Amniotic epithelial cell (primary cell): Measurements from ENCODE around the gene CPM.

Experiments
- DNase-seq: peaks from one replicate; pipeline ENCODE4 v3.0.0-alpha.2; 2010; ENCODE audit warnings: low read depth

Gene CPM

DNA sequence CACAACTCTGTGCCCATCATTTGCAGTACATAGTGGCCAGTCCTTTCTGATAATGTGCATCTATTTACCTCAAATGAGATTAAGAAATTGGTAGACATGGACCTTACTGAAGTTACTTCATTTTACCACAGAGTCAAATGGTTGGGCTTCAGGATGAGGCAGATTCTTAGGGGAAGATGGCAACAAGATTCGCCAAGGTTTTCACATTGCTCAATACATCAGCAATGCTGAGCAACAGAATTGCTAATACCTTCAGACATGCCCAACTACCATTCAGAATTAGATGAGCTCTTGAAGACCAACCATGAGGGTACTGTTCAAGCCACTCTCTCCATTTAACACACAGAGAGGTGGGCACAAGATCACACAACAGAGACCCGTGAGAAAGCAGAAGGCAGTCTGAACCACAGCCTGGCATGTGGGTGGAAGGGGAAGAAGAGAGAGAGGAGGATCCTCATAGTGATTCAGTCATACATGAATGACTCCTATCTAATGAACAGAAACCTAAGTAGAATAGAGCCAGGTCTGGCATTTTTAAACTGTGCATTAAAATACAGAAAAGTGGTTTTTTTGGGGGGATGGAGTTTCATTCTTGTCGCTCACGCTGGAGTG lies 28.5 kb downstream of the CPM start:
- peak; percentile 46 for DNase-seq

DNA sequence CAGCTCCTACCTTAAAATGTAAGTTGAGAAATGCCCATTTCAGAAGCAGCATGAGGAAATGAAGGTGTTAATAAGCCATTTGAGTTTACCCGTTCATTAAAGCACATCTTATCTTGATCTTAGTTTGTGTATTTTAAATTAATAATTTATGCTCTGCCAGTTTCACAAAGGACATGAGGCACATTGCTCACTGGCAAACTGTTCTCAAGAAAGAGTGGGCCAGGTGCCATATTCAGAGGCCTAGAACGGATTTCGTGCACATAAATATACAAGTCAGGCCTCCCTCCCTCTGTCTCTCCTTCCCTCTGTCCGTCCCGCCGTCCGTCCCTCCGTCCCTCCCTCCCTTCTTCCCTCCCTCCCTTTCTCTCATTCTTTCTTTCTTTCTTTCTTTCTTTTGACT lies 29.5 kb downstream of the CPM start:
- no peak for DNase-seq

DNA sequence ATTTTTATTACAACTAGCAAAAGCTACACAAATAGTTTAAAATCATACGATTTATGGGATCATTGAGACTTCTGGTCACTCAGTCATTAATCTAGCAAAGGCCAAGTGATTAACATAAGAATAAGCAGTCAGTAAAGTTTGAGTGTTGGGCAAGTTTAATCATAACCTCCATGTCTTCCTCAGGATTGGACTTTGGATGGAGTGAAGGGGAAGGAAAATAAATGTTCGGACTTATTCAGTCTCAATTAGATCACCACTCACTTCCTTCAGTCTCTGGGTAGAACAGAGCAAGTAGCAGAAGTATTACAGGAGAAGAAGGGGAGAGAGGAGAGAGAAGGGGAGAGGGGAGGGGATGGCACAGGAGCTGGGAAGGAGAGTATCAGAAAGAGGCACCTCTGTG lies 31.4 kb downstream of the CPM start:
- DNase-seq: no peak

DNA sequence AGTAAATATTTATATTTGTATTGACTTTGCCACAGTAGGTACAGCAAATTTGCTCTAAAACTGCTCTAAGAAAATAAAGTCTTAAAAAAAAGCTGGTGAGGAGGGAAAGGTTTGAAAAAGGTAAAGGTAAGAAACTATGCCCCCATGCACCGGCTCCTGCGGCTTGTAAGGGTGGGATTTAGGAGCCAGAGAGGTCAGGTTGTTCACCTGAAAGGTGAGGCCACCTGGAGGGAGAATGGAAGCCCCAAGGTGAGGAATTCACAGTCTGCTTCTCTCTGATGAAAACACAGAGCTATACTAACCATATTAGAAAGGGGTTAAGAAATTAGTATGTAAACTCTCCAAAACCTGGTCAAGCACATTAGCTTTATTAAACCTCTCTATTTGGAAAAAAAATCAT lies 31.8 kb downstream of the CPM start:
- DNase-seq: no peak

DNA sequence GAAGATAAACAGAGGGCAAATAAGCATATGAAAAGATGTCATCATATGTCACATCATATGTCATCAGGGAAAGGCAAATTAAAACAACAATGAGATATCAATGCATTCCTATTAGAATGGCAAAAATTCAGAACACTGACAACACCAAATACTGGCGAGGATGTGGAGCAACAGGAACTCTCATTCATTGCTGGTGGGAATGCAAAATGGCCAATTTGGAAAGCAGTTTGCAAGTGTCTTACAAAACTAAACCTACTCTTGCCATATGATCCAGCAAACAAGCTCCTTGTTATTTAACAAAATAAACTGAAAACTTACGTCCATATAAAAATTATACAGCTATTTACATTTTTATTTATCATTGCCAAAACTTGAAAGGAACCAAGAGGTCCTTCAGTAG lies 32.7 kb downstream of the CPM start:
- DNase-seq: no peak

DNA sequence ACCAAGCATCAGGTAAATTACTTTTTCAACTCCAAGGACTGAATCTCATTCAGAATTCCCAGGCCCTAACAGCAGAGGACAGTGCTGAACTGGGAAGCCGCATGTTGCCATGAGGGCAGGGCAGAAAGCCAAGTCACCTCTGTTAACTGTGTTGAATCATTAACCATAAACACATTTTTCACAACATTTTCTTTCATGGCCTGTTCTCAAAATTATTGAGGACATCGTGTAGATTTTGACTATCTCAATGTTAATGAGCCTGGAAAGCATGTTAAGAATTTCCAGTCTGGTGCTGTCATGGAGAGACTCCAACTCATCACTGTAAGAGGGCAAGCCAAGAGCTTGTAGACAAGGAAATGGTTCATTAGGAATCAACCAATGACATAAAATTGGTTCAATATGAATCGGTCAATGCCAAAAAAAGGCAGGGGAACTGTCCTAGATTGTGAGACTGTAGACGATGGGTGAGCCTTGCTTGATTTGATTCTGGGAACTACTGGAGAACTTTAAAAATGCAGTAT lies 33.7 kb downstream of the CPM start:
- DNase-seq: peak; percentile 90

DNA sequence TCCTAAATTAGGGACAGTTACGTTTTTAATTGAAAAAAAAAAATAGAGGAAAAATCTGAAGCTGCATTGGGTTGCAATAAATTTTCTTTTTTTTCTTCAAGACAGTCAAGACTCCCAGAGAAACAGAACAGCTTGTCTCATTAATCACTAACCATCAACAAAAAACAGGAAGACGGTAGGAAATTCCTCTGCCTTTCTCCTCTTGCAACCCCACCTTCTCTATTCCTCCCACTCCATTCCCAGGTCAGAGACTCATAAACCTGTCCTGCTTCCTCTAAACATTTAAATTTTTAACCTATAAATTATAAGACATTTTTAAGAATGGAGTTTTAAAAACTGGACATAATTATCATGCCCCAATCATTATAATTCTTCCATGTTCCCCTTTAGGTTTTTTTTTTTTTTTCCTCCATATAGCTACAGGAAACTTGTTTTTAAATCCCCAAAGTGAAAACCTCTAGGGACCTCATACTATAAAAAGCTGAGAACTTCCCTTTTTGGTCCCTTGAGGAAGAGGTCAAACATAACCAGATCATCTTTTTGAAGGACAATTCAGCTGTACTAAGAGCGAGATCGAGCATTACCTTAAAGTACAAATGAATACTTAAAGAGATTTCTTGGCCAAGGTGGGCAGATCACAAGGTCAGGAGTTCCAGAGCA lies 36.0 kb downstream of the CPM start:
- DNase-seq: peak; percentile 67

DNA sequence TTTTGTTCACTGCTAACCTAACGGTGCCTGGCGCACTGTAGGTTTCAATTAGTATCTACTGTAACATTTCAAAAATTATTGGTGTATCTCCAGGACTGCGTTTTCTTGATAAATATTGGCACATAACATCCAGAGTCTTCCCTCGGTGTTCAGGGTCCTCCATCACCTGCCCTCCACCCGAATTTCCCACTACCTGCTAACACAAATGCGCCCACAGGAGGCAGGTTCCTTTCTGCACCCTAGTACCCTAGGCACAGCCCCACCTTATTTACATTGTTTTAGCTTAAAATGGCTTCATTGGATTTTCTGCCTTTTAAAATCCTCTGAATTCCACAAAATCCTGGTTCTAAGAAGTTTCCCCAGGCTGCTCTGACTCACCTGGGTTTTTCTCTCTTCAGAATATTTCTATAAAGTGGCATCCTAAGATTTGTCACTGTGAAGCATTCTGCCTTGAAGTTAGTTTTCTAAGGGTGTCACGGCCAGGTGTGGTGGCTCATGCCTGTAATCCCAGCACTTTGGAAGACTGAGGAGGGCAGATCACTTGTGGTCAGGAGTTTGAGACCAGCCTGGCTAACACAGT lies 38.6 kb downstream of the CPM start:
- DNase-seq: no peak

DNA sequence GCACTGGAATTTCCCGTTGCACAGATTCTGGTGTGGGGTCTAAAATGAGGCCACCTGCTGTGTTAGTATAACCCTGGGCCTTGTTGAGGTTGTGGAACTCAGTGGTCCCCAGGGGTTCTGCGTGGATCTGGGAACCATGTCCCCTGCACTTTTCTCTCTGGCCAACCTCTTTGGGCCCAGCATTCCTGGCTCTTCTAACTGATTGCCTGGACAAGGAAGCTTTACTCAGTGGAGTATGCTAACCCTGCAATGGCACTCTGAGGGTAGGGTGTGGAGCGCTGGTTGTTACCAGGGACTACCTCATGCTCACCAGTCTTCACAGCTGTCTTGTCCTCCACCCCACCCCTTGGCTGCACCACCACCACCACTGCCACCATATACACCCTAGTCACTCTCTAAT lies 39.2 kb downstream of the CPM start:
- DNase-seq: no peak

DNA sequence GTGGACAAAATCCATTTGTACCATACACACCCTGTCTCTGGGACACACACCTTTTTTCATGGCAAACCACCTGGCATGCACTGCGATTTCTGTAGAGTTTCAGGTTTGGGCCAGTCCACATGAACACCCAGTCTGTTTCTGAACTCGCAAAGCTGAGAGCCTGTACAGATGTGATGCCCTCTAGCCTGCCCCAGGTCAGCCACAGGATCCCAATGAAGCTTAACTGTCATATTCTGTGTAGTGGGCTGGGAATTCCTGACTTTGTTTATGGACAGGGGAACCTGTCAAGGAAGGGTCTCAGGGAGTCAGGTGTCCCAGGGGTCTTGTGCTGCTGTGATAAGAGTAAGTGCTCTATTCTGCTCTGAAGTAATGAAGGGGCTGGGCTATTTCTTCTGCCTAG lies 39.8 kb downstream of the CPM start:
- DNase-seq: no peak

DNA sequence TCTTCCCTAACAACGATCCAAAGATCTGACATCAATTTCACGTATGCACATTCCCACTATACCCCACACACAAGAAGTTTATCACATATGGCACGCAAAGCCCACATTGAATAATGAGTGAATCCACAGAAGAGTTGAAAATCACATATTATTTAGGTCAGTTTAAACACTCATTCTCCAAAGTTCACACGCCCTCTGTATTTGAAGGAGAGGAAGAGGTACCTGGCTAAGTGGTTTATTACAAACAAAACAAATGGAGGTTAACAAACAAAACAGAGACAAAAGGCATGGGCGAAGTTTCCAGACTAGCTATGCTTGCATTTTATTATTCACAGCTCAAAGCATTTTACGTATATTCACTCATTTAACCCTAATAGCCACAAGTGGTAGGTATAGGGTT lies 41.8 kb downstream of the CPM start:
- no peak for DNase-seq

DNA sequence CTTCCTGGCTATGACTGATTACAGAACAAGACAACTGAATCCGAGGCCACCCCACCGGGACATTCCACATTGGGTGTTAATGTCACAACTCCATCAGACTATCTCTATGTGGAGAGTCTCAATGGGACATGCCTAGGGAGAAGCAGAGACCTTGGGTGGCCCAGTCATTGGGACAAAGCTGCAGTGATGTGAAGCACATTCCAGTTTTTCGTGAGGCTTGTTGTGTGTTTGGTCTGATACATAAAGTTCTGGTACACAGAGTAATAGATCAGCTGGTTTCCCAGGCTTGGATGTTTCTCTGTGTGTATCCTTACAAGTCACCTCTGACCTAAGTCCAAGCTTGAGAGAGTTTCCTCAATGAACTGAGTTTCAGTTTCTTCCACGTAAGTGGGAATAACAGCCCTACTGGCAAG lies 42.3 kb downstream of the CPM start:
- DNase-seq: no peak

DNA sequence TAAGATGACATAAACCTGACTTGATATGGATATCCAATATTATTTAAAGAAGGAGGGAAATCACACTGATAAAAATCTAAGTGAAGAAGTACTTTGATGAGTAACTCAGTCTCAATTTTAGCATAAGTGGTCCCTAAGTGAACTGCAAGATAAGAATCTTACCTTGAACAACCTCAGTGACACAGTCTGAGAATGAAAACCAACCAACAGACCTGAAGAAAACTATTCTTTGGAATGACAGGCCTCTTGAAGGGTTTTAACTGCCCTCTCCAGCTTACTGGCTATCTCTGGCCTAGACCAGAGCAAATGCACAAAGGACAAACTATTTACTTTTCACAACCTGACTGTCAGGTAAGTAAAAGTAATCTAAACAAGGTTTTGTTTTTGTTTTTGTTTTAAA lies 44.7 kb downstream of the CPM start:
- no peak for DNase-seq

DNA sequence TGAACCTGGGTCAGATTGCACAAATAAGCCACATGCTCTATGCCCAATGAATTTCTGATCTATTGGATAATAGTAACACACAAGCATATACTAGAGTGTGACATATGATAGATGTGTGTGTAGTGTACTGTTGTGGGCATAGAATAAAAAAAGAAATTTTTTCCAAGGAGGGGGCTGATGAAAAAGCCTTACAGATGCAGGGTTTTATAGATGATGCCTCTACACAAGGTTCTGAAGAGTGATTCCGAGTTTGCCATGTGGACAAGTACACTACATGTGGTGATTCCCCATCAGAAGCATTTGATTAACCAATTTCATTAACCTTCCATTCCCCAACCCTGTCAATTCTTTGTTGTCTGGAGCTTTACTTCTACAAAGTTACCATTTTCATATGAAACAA lies 45.3 kb downstream of the CPM start:
- DNase-seq: no peak

DNA sequence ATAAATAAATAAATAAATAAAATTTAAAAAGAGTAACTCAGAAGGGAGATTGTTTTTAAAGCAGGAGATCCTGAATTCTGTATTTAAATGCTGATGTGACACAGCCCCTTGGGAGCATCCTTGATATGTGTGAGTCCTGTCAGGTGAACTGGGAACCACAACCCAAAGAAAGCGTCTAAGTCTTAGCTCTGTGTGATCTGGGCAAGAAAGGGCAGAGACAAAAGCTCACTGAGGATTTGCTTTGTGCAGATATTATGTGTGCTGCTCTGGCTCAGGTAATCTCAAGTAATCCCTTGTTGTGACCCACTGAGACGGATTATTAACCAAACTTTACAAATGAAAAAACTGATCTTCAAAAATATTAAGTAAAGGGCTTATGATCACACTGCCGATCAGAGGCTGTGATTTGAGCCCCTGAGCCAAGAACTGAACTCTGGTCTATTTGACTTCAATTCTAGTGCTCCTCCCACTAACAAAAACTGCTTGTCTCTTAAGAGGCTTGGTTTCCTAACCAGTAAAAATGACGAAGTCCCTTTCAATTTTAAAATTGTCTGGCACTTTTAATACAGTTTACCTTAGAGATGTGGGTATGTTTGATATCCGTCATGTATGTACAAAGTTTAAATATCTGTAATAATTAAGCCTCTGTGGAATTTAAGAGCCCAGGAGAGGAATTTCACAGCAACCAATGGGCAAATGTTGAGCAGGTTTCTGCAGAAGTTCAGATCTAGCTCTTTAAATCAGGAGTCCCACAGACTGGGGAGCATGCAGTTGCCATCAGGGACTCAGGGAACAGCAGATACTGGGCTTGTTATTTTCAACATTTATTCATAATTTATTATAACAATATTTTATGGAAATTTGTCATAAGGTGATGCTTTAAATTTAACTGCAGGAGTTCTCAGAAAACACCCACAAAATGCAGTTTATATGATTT lies 46.1 kb downstream of the CPM start:
- DNase-seq: no peak

DNA sequence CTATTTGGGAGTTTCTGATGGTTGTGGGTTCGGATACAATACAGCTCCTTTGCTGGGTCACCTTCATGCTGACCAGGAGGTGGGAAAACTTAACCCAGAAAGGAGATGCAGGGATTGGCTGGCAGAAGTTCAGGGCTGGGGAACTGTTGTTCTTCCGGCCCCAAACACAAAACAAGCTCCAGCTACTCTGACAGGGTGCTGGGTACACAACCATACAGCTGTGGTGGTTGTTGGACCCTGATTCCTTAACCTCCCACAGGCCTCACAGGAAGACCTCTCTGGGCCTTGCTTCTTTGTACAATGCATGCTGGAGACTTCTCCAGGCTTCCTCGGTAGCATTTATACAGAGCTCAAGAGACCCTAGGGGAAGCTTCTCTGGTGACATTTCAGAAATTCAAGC lies 47.6 kb downstream of the CPM start:
- DNase-seq: no peak

DNA sequence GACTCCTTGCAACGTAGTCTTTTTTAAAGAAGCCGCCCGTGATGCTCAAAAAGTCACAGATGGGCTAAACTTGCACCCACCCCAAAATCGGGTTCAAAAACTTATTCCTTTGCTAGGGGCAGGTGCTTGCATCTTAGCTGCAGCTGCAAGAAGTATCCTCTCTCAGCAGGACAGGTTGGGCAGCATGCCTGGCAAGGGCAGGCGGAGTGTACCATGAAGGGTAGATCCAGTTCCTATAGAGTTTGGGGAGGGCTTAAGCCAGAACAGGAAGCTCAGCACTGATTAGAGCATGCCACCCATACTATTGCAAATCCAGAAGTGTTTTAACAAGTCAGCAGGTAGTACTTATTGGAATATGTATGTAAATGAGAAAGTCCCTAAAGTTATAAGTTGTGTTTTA lies 48.7 kb downstream of the CPM start:
- DNase-seq: no peak

DNA sequence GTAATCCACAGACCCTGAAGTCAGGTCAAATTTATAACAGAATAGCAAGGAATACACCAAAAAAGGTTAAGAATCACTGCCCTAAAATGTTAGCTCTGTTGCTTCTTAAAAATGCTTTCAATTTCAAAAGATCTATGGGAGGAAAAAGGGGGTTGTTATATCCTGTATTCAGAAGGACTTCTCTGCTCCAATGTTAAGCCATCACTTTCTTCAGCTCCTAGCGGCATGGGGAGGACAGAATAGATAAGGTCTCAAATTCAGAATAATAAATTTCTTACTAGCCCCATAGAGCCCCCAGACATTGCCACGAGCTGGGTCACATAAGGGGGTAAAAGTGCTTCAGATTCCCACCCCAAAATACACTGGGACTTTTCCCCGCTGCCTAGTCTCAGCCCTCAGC lies 49.8 kb downstream of the CPM start:
- no peak for DNase-seq

DNA sequence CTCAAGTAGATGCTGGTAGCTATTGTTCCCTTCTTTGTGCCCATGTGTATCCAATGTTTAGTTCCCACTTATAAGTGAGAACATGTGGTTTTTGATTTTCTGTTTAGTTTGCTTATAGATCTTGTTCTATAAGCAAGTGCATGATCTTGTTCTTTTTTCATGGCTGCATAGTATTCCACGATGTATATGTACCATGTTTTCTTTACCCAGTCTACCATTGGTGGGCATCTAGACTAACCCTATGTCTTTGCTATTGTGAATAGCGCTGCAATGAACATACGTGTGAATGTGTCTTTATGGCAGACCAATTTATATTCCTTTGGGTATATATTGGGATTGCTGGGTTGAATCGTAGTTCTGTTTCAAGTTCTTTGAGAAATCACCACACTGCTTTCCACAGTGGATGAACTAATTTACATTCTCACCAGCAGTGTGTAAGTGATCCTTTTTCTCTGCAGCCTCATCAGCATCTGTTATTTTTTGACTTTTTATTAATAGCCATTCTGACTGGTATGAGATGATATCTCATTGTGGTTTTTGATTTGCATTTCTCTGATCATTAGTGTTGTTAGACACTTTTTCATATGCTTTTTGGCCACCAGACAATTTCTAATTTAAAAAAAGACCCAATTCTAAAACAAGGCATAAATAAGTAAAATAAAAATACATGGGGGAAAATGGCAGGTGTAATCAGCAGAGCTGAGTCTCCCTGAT lies 50.6 kb downstream of the CPM start:
- no peak for DNase-seq

DNA sequence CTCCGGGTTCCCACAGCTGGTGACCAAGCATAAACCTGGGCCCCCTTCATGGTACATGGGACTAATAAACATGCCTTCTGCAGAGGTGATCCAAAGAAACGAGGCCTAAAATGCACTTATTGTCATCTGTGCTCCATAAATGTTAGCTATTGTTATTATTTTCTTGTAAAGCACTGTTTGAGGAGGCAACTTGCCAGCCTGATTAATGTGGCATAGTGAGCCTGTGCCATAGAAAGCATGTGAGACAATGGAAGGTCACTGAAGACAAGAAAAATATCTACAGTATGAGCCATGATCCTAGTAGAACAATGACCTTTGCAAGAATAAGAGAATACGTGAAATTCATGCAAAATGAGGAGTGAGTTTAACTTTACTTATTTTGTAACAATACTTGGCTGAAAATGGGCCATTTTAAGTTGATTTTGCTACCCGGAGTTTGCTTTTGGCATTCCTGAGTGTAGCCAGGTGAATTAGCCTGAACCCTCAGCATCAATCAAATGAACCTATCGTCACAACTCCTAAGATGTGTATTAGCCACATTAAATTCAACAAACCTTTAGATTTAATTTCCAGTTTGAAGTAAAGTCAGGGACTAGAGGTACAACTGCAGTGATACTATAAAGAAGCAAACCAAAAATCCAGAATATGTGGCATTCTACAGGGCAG lies 52.2 kb downstream of the CPM start:
- no peak for DNase-seq

DNA sequence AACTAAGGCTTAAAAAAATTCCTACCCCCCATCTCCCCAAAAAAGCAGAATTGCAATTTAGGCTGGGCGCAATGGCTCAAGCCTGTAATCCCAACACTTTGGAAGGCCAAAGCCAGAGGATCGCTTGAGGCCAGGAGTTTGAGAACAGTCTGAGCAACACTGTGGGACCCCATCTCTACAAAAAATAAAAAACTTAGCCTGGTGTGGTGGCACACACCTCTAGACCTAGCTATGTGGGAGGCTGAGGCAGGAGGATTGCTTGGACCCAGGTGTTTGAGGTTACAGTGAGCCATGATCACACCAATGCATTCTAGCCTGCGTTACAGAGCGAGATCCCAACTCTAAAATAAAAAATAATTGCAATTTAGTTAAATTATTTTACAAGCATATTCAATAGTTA lies 54.1 kb downstream of the CPM start:
- DNase-seq: no peak
